Neural cell (in vitro differentiated cells): ENCODE data around the gene CPEB4. TPM values are rescaled to one million over a fixed set of nuclear protein-coding genes. Genes with fewer than 3 reads are reported as not detected.

ENCODE experiments used
- H2AFZ ChIP-seq: fragments of 200-600, 300-800 bp; sonication (generic), shearing (Covaris generic); 2 replicates; pipeline ENCODE4 v1.6.0; 2014; ENCODE audit warnings: low read depth, mild to moderate bottlenecking, antibody characterized with exemption, low read length, moderate library complexity
- H3F3A ChIP-seq: fragments of 200-600 bp; shearing (Covaris generic); 2 replicates; pipeline ENCODE4 v1.6.1; 2016; ENCODE audit warnings: mild to moderate bottlenecking, moderate library complexity, mixed read lengths, antibody characterized with exemption, low read length; ENCODE audit not compliant: insufficient read depth, poor library complexity, severe bottlenecking
- H3K27ac ChIP-seq: fragments of 200-600, 300-800 bp; sonication (generic), shearing (Covaris generic); 2 replicates; pipeline ENCODE4 v1.5.1; 2014; ENCODE audit warnings: mild to moderate bottlenecking, low read length, moderate library complexity
- H3K27me3 ChIP-seq: fragments of 300-800, 200-600 bp; sonication (generic), shearing (Covaris generic); 2 replicates; pipeline ENCODE4 v1.6.0; 2014; ENCODE audit warnings: mild to moderate bottlenecking, low read depth, low read length, moderate library complexity; ENCODE audit not compliant: insufficient read depth
- H3K36me3 ChIP-seq: fragments of 300-800, 200-600 bp; sonication (generic), shearing (Covaris generic); 2 replicates; pipeline ENCODE4 v1.5.1; 2014; ENCODE audit warnings: mild to moderate bottlenecking, antibody characterized with exemption, low read length, moderate library complexity; ENCODE audit not compliant: insufficient read depth
- H3K4me2 ChIP-seq: fragments of 300-800, 200-600 bp; sonication (generic), shearing (Covaris generic); 2 replicates; pipeline ENCODE4 v1.6.0; 2014; ENCODE audit warnings: mild to moderate bottlenecking, low read length
- H3K4me3 ChIP-seq: fragments of 300-800, 200-600 bp; sonication (generic), shearing (Covaris generic); 2 replicates; pipeline ENCODE4 v1.5.1; 2014; ENCODE audit warnings: mild to moderate bottlenecking, low read length, moderate library complexity
- H3K79me2 ChIP-seq: fragments of 200-600 bp; shearing (Covaris generic); replicated peaks from 2 replicates; pipeline ENCODE4 v1.6.0; 2014; ENCODE audit warnings: mild to moderate bottlenecking, low read length, moderate library complexity; ENCODE audit not compliant: insufficient read depth
- H3K9ac ChIP-seq: fragments of 300-800, 200-600 bp; sonication (generic), shearing (Covaris generic); 2 replicates; pipeline ENCODE4 v1.6.1; 2016; ENCODE audit warnings: mild to moderate bottlenecking, low read length, mixed read lengths
- H3K9me2 ChIP-seq: fragments of 200-600 bp; shearing (Covaris generic); 2 replicates; pipeline ENCODE4 v1.6.1; 2016; ENCODE audit warnings: mild to moderate bottlenecking, low read length, mixed read lengths; ENCODE audit not compliant: insufficient read depth
- H3K9me3 ChIP-seq: fragments of 200-600, 300-800 bp; sonication (generic), shearing (Covaris generic); 2 replicates; pipeline ENCODE4 v1.6.1; 2016; ENCODE audit warnings: mild to moderate bottlenecking, mixed run types, low read length, moderate library complexity, mixed read lengths
- H4K20me1 ChIP-seq: fragments of 200-600 bp; shearing (Covaris generic); 2 replicates; pipeline ENCODE4 v1.6.1; 2016; ENCODE audit warnings: mild to moderate bottlenecking, mixed run types; ENCODE audit not compliant: insufficient read depth
- CTCF ChIP-seq: fragments of 450-650 bp; IDR thresholded peaks from 2 replicates; pipeline ENCODE4 v1.5.1; 2014; ENCODE audit warnings: antibody characterized with exemption, mild to moderate bottlenecking, moderate library complexity; ENCODE audit not compliant: poor library complexity, severe bottlenecking
- EP300 ChIP-seq: fragments of 450-650 bp; conservative IDR thresholded peaks from 2 replicates; pipeline ENCODE4 v1.6.1; 2014; ENCODE audit warnings: antibody characterized with exemption, mild to moderate bottlenecking, moderate library complexity; ENCODE audit not compliant: poor library complexity, severe bottlenecking
- EZH2 ChIP-seq: fragments of 200-600, 300-800 bp; shearing (Covaris generic), sonication (generic); IDR thresholded peaks from 2 replicates; pipeline ENCODE4 v1.6.1; 2014; ENCODE audit warnings: antibody characterized with exemption, low read length, borderline replicate concordance, mild to moderate bottlenecking; ENCODE audit not compliant: insufficient read depth, poor library complexity, severe bottlenecking
- MXI1 ChIP-seq: fragments of 450-650 bp; conservative IDR thresholded peaks from 2 replicates; pipeline ENCODE4 v1.6.1; 2014; ENCODE audit warnings: antibody characterized with exemption, mild to moderate bottlenecking; ENCODE audit not compliant: poor library complexity, severe bottlenecking
- POLR2AphosphoS5 ChIP-seq: IDR thresholded peaks from 2 replicates; pipeline ENCODE4 v1.6.1; 2012
- RAD21 ChIP-seq: fragments of 450-650 bp; conservative IDR thresholded peaks from 2 replicates; pipeline ENCODE4 v1.6.1; 2014; ENCODE audit warnings: antibody characterized with exemption, mild to moderate bottlenecking, moderate library complexity
- REST ChIP-seq: IDR thresholded peaks from 2 replicates; pipeline ENCODE4 v1.6.1; 2012; ENCODE audit warnings: borderline replicate concordance
- SMC3 ChIP-seq: fragments of 450-650 bp; conservative IDR thresholded peaks from 2 replicates; pipeline ENCODE4 v1.6.1; 2014; ENCODE audit warnings: antibody characterized with exemption, mild to moderate bottlenecking, moderate library complexity; ENCODE audit not compliant: poor library complexity
- TAF1 ChIP-seq: IDR thresholded peaks from 2 replicates; pipeline ENCODE4 v1.6.1; 2012; ENCODE audit warnings: low read depth
- polyA plus RNA-seq: library from polyadenylated mRNA; depleted of rRNA; stranded (reverse); fragments of >200 nt; gene quantifications from 2 replicates; pipeline ENCODE4 v1.2.3, GENCODE V29; 2014

The CPEB4 gene
- polyA plus RNA-seq, 1 donor from 2014 or later: 42.2 TPM

GRCh38 chr5:173853370-173854131, 34.6 kb upstream of the CPEB4 start:
- H3K27ac ChIP-seq: peak overlapping the region; percentile 11
- H3K9me3 ChIP-seq: no peaks in the 10 kb centered on the region
- no peak overlapping the region for H3K4me2 ChIP-seq
- no peak overlapping the region for H2AFZ ChIP-seq
- no peaks in the 10 kb centered on the region for H3K36me3 ChIP-seq
- no peaks in the 10 kb centered on the region for H3K27me3 ChIP-seq
- no peaks in the 10 kb centered on the region for H3K9me2 ChIP-seq
- no peaks in the 10 kb centered on the region for H4K20me1 ChIP-seq
- no peaks in the 10 kb centered on the region for H3F3A ChIP-seq
- no peak for TF ChIP-seq EZH2
- TF ChIP-seq REST: no peak
- TF ChIP-seq SMC3: no peak
- no peak for TF ChIP-seq EP300
- TF ChIP-seq MXI1: no peak
- TF ChIP-seq POLR2AphosphoS5: no peak
- no peak for TF ChIP-seq TAF1
- TF ChIP-seq CTCF: no peak
- TF ChIP-seq RAD21: no peak
- no peak overlapping the region for H3K4me3 ChIP-seq
- no peaks in the 10 kb centered on the region for H3K79me2 ChIP-seq
- H3K9ac ChIP-seq: no peak overlapping the region

GRCh38 chr5:173855162-173855994, 32.8 kb upstream of the CPEB4 start:
- Histone ChIP-seq H3K27ac (no peak overlapping the region), H3K36me3 (no peaks in the 10 kb centered on the region), H3K9me2 (no peaks in the 10 kb centered on the region), H3F3A (no peaks in the 10 kb centered on the region), H3K27me3 (no peaks in the 10 kb centered on the region), H3K4me2 (no peak overlapping the region), H2AFZ (no peak overlapping the region), H3K4me3 (no peak overlapping the region), H3K9me3 (no peaks in the 10 kb centered on the region), H3K9ac (no peak overlapping the region), H3K79me2 (no peaks in the 10 kb centered on the region), H4K20me1 (no peaks in the 10 kb centered on the region)
- no peak for TF ChIP-seq POLR2AphosphoS5
- no peak for TF ChIP-seq CTCF
- no peak for TF ChIP-seq MXI1
- no peak for TF ChIP-seq EP300
- TF ChIP-seq SMC3: no peak
- TF ChIP-seq EZH2: no peak
- TF ChIP-seq RAD21: no peak
- no peak for TF ChIP-seq TAF1
- TF ChIP-seq REST: no peak
